NCI-H2029 (cell line): Measurements from ENCODE around the gene CHRM5.

ENCODE experiments used
- DNase-seq: peaks from one replicate; lab custom pipeline; 2025; lab: John Stamatoyannopoulos, UW

CHRM5 gene, protein sequence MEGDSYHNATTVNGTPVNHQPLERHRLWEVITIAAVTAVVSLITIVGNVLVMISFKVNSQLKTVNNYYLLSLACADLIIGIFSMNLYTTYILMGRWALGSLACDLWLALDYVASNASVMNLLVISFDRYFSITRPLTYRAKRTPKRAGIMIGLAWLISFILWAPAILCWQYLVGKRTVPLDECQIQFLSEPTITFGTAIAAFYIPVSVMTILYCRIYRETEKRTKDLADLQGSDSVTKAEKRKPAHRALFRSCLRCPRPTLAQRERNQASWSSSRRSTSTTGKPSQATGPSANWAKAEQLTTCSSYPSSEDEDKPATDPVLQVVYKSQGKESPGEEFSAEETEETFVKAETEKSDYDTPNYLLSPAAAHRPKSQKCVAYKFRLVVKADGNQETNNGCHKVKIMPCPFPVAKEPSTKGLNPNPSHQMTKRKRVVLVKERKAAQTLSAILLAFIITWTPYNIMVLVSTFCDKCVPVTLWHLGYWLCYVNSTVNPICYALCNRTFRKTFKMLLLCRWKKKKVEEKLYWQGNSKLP

DNA sequence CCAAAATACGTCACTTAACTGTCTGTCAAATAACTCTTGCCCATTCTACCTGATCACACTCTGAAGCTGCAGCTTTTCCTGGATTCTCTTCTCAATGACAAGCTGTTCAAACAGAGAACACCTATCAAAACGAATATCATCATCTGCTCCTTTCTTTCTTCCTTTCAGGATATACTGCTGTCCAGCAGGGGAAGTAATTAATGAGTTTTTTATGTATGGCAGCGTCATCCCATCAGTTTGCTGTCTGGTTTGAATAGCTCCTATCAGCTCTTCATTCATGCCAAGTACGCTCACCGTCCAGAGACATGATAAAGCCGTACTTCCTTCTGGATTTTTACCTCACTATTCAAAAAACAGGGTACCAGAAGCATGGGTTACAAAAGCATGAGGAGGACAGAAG lies at the start of gene CHRM5:
Gene CHRM5, plus strand, starts transcription at position 274 of the 400 bp plus-strand sequence. CDS start 94,221 bp downstream, outside the sequence.
- peak; percentile 33 for DNase-seq

DNA sequence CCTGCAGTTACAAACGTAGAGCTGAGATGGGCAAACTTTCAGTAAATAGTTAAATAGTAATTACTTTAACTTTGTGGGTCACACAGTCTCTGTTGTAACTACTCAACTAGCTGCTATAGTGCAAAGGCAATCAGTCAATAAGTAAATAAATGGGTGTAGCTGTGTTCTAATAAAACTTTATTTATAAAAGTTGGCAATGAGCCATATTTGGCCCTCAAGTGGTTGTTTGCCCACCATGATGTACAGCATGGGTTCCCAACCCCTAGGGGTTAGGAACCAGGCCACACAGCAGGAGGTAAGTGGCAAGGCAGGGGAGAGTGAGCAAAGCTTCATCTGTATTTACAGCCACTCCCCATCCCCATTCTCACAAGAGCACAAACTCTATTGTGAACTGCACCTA lies 44.9 kb upstream of the CHRM5 start:
- no peak for DNase-seq

DNA sequence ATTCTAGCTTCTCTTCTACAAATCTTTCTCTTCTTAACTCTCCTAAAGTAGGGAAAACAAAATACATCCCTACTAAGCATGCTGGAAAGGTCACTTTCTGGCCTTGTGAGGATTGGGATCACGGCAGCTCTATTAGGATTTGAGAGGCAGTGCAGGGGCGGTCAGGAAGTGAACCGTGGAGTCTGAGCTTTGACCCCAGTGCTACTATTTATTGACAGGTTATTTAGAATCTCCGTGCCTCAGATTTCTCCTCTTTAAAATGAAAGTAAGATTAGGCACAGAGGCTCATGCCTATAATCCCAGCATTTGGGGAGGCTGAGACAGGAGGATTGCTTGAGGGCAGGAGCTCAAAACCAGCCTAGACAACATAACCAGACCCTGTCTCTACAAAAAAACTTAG lies 42.0 kb upstream of the CHRM5 start:
- no peak for DNase-seq

DNA sequence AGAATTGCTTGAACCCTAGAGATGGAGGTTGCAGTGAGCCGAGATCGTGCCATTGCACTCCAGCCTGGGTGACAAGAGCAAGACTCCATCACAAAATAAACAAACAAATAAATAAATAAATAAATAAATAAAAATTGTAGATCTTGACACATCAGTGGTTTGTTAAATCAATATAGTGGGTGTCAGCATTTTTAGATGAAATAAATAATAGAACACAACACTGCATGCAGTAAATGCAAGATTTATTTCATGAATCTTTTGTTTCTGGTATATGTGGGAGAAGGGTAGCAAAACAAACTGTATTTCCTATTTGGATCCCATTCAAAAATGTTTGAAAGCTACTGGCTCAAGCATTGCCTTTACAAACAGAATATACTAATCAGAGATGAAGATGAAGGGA lies 35.6 kb upstream of the CHRM5 start:
- no peak for DNase-seq

DNA sequence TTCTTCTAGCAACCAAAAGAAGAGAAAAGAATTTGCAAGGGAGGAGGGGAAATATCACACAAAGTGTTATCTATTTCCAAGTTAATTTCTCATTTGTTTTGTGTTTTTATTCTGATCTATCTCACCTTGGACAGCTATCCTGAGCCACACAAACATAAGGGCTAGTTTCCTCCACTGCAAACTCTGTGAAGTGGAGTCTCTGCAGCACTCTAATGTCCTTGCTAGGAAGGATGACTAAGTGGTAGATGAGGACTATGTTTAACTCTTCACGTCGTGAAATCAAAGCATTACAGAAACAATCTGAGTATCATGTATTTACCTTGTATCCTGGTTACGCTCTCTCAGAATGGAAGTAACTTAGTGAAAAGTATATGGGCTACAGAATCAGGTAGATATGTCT lies 33.9 kb upstream of the CHRM5 start:
- DNase-seq: no peak

DNA sequence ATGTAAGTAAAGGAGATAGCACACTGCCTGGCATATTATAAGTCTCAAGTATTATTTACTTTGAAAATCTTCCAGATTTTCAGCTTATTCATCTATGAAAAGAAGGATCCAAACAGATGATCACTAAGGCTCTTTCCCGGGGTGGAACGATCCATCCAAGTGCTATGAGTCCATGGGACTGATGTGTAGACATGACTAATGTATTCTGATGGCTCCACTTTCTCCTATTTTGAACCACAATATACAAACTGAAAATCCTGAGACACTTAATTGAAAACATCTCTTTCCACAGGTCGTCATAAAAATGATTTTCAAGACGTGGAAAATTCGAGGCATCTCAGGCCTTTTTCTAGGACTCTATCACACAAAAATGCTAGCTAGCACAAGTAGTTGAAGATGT lies 33.4 kb upstream of the CHRM5 start:
- DNase-seq: no peak

DNA sequence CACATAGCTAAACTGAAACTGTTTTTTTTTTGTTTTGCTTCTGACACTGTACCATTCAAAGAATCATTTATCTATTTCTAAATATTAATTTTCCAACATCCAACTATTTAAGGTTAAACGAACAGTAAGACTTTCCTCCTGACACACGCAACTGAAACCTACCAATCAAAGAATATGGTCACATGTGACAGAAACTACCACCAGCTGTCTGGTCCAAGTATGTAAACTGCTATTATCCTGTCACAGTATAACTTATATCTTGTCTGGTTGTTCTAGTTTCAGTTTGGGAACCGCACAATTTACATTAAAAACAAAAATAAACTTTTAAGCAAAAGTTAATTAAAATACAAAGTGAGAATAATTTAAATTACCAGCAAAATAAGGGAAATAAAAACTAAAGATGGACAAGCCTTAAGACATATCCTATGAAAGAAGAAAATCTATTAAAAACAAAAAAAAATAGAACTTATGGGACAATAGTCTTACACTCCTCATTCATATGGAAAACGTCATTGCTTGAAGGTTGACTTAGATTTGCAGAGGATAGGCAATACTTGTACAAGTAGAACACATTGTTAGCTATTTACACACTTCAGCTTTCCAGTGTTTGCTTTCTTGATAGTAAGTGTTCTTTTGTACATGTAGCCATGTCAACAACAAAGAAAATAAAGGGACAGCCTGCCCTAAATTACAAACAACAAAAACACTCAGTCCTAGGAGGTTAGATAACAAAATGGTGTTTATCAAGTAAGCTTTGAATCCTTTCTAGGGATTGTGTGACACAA lies 26.8 kb upstream of the CHRM5 start:
- DNase-seq: peak; percentile 49

DNA sequence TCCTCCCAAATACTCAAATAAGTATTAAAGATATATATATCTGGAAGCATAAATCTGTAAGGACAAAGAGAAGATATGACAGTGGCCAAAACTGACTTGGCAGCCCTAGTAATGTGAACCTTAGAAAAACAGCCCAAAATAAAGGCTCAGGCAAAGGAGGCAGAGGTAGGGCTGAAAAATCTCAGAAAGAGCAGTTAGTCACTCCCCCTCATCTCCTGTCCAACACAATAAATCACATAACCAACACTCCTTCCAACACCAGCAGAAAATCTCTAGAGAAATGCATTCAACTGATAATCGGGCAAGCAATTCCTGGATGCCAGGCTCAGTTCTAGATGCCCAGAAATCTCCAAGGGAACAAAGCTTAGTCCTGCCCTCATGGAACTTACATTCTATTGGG lies 22.1 kb upstream of the CHRM5 start:
- no peak for DNase-seq

DNA sequence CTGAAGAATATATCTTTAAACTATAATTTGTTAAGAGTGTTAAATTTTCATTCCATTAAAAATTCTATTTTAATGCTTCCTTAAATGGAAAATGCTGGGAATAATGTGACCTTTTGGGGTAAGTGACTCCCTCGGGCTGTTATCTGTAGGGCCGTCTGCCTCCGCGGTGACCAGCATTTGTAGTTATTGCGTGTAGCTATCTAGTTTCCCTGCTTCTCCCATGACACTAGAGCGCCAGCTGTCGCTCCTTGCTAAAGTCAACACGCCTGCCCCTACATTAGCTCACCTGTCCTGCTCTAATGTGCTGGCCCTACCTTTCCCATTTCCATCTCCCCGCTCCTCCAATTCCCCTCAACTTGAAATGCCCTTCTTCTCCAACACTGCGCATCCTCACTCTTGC lies 12.4 kb upstream of the CHRM5 start:
- peak; percentile 58 for DNase-seq

DNA sequence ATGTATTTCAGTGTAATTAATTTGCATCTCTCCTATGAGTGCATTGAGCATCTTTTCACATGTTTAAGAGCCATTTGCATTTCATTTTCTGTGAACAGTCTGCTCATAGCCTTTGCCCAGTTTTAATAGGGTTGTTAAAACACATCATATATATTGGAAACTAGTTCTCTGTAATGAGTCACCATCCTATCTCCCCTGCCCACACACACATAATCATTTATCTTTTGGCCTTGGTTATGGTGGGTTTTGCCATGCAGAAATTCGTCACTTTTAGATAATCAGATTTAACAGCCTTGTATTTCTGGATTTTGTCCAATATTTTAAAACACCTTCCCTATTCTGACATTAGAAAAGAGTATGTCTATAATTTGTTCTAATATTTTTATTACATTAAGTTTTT lies 11.9 kb upstream of the CHRM5 start:
- no peak for DNase-seq

DNA sequence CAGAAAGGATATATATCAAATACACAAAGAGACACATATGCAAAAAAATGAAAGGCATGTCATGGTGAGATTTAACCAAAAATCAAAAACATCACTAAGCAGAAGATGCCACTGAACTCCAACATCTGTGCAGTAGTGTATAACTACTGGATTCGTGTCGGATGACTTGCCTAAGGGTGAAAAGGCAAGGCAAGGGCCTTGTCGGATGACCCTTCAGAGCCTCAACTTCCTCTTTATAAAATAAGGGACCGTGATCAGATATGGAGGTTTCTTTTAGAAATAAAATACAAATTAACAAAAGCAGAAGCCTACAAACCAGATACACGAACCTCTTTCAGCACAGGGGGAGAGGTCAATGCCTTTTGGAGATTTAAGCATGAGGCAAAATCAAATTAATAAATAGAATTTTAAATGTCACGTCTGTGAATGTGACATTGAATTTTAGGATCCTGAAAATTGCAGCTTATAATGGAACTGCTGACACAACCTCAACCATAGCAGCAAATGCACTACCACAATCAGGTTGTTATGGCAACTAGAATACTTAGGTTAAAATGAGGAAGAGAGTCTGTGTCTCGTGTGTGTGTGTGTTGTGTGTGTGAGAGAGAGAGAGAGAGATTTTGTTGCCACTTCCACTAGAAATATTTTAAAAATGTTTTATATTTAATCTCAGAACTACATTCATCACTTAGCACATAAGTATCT lies 8.3 kb upstream of the CHRM5 start:
- DNase-seq: no peak

DNA sequence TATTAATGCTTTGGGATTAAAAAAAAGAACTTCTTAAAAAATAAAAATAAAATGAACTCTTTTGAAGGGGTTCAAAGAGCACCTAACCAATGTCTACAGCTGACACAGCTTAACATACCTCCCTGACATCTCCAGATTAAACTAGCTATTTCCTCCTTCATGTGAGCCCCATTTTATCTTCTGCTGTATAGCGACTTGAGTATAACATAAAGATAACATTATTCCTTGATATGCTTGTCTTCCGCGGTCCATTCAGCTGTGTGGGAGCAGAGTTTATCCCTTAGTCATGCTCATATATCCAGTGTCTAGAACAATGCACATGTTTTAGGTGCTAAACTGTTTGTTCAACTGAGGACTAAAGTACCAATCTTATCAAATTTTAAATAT lies 7.8 kb upstream of the CHRM5 start:
- no peak for DNase-seq

DNA sequence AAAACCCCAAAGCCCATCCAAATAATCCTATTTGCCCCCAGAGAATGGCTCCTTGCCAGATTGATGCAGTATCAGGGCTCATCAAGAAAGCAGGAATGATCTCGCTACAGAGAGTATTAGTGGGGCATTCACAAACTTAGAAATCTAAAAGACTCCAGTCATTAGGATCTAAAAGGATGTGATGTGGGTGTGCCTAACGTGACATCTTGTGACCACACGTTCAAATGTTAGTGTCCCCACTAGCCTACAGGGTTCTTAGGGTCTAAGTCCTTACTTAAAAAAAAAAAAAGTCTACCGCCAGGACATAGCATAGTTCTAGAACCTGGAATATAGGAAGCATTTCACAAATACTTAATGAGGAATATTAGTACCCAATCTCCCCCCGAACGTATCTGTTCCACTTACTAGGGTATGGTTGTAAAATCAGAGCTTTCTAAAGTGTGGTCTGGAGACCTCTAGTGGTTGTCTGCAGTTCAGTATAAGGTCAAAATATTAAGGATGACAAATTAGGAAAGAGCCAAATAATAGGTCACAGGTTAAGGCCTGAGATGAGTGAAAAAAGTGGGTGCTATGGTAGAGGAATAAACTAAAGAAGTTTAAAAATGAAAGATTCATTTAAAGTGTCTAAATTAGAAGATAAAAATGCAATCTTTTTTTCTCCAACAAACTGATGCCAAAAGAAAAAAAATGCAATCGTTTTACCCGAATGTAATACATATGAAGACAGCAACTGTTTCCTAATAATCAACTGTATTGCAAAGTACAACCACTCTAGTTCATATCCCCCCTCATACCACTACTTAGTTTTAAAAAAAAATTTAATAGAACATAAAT lies 4.2 kb upstream of the CHRM5 start:
- no peak for DNase-seq

DNA sequence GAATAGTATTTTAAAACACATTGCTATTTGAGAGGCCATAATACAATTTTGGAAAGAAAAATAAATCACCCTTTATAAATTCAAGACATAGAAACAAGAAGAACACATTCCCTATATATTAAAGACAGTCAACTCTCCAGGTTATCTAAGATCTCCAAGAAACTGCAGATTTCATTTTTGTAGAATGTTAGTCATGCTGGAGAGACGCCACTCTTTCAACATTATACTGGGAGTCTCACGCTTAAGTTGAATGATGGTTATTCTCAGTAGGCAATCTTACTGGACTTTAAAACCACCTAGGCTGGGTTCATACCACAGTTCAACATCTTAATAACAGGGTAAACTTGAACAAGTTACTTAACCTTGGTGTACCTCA lies 3.6 kb upstream of the CHRM5 start:
- DNase-seq: no peak

DNA sequence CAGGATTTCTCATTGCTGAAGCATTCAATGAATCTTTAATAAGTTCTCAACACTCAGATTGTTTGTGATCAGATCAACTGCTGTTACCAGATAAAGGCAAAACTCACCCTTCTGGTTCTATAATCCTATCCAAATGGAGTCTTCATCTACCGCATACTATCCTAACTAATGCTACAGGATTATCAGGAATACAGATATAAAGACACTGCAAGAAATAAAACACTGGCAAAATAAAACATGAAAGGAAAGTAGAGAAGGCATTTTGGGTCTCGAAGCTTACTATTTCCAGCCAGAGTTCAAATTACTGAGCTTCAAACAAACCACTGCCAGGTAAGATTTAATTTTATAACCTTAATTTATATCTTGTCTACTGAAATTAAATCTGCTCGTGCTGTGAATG lies 524 bp downstream of the CHRM5 start:
- no peak for DNase-seq

DNA sequence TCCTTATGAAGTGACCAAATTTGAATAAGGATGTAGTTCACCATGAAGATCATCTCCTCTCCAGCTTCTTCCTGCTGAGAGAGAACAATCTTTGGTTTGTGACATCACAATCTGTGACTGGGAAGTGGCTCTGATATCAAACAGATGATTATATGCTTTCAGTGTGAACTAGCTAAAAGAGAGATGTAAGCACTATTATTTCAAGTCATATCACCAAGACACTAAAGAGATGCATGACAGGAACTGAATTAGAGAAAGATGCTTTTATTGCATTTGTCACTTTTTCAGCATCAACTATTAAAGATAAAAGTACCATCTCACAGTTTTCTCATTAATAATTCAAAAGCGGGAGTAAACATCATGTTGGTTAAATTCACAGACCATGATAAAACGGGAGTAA lies 3.5 kb downstream of the CHRM5 start:
- no peak for DNase-seq

DNA sequence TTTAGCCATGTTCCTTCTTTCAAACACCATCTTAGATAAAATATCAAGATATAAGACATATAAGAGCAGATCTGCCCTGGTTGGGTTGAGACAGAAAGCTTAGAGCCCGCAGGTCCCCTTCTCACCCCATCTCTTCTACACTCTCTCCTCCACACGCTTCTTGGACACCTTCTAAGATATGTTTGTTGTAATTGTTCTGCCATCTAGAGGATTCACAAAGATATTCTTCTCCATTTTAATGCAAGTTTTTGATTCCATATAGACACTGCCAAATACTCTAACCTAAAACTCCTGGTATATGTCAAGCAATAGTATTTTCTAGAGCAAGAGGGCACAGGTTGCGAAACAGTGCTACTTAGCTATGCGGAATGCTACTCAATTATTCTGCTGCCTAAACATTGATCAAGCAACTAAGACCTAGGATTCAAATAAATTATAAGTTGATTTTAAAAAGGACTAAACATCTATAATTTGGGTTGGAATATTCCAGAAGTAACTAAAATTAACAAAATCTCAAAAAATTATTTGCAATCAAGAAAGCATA lies 6.8 kb downstream of the CHRM5 start:
- DNase-seq: no peak

DNA sequence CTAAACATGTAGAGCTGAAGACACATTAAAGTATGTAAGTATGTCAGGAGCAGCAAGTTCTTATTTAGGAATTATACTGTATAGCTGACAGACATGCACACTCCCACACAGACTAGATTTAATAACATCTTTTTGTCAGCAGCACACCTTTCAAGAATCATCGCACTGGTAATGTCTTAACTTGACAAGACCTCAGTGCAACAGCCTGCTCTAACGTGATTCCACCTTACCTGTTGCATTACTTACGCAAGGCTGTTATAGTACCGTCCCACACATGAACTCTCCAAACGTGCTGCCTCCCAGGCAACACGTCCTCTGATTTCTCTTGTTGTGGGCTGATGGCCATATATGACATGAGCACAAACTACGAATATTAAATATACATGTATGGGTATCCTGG lies 11.9 kb downstream of the CHRM5 start:
- DNase-seq: no peak

DNA sequence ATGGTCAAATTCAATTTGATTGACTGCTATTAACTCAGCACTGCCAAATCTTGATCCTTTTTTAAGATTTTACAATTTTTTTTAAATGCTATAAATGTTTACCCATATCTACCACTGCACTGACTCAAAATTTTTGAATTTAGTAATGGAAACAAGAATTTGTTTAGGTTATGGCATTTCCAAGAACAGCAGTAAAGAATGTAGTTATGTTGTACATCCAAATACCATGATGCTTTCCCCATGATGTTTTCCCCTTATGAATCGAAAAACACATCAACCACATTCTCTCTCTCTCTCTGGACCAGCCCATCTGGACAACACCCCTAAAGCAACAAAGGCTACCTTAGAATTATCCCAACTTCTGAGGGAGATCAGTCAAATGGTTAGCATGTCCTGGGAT lies 14.2 kb downstream of the CHRM5 start:
- DNase-seq: no peak

DNA sequence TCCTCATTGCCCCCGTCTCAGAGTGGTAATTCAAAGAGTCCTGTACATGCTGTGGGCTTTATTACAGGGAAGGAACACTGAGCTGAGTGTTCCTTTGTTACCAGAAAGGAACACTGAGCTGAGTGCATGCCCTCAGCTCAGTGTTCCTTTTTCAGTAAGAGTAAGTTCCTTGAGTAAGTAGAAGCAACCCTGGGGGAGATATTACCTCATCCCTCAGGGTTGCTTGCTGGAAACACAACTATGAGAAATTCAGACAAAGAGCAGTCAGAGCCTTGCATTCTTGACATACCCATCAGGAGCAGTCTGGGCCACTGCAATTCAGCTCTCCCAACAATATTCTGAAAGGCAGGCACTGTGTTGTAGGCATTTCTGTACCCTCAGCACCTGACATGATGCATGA lies 17.0 kb downstream of the CHRM5 start:
- no peak for DNase-seq

DNA sequence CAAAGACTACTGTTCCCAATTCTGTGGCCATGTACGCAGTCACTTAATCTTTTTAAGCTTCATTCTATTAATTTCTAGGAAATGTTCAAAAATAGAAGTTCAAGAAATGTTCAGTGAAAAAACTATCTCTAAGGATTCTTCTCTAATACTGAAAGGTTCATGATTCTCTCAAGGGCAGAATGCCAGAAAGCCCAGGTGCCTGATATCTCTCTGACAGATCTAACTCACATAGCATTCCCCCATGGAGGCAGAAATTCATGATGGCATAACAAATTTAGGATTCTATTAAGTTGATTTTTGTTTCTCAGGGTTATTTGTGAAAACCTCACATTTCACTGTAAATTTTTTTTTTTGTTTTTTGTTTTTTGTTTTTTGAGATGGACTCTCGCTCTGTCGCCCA lies 17.5 kb downstream of the CHRM5 start:
- DNase-seq: no peak

DNA sequence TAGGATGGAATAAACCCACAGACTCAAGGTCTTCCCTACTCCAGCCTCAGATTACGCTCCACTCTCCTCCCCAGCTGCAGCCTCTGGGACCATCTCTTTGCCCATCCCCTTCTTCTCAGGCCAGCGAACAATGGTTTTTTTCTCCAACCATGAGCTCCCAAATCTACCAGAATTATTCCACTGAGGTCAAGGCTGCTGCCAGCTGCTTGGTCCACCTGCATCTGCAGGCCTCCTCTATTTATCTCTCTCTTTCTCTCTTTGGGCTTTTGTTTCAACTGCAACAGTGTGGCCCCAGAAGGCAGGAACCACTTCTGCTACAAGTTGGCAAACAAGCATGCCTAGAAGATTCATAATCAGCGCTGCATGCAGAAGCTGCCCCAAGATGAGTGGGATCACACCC lies 19.1 kb downstream of the CHRM5 start:
- no peak for DNase-seq
